ENCODE data around the gene PFN4. TPM values are rescaled to one million over a fixed set of nuclear protein-coding genes. Genes with fewer than 3 reads are reported as not detected.

PFN4 gene
- polyA plus RNA-seq, 1 of the 3 experiments (the other 2 are of a cell fraction): 0.61 TPM

- WGBS (ENCODE audit: low lambda C conversion rate): 41% methylated on average over 2 of the region's 2 CpGs
- Histone ChIP-seq H3K9ac (no peak overlapping the region), H3K27me3 (ENCODE audit: insufficient read depth) (no peaks in the 10 kb centered on the region), H3F3A (replicated peaks; ENCODE audit: insufficient read depth) (peaks cover 6% of the 10 kb centered on the region), H3K4me2 (no peak overlapping the region), H2AFZ (ENCODE audit: low read depth) (no peak overlapping the region), H3K27ac (ENCODE audit: low read depth in 2 of 2, low read length in 1 of 2) (no peak overlapping the region), H3K9me2 (no peaks in the 10 kb centered on the region), H3K79me2 (ENCODE audit: insufficient read depth) (no peaks in the 10 kb centered on the region), H3K36me3 (replicated peaks in 1 of 2; ENCODE audit: control insufficient read depth in 1 of 2, insufficient read depth in 2 of 2, low read length in 1 of 2) (no peaks in the 10 kb centered on the region), H4K20me1 (ENCODE audit: insufficient read depth) (no peaks in the 10 kb centered on the region), H3K9me3 (peaks cover 14% of the 10 kb centered on the region; the same call in 1 of the 2 replicates), H3K4me1 (ENCODE audit: control insufficient read depth in 1 of 2, insufficient read depth in 2 of 2, low read depth in 1 of 2, low read length in 1 of 2) (peaks cover 0 to 11% of the 10 kb centered on the region in 2 experiments; a peak in 2 of 4 replicates), H3K4me3 (ENCODE audit: low read depth in 2 of 2, low read length in 1 of 2) (no peak overlapping the region)
- POLR2A ChIA-PET: no interaction called here
- TF ChIP-seq NRF1 (IDR thresholded peaks at IDR 0.05; ENCODE audit: low read depth, low read length) (no peak), TAF1 (IDR thresholded peaks at IDR 0.05; ENCODE audit: borderline replicate concordance, low read depth, low read length) (no peak), RCOR1 (IDR thresholded peaks at IDR 0.05; ENCODE audit: low read length) (no peak), YY1 (IDR thresholded peaks at IDR 0.05; ENCODE audit: low read depth) (no peak), FOXJ3 (CRISPR knock-in tag; IDR thresholded peaks at IDR 0.05) (no peak)
- CTCF ChIA-PET: interaction anchor here (1.8 to 5.5 kb wide), 2 partner anchors 17 to 22 kb away, joined by 4 to 38 read pairs; partner anchors contain the start of gene TP53I3
- no peak for DNase-seq
Observed at GRCh38 chr2:24105816-24106215, 17.3 kb downstream of the PFN4 start.

GRCh38 chr2:24104906-24105305, 18.2 kb downstream of the PFN4 start:
- Histone ChIP-seq H3F3A (replicated peaks; ENCODE audit: insufficient read depth) (peaks cover 6% of the 10 kb centered on the region), H3K9me2 (no peaks in the 10 kb centered on the region), H3K27me3 (ENCODE audit: insufficient read depth) (no peaks in the 10 kb centered on the region), H4K20me1 (ENCODE audit: insufficient read depth) (no peaks in the 10 kb centered on the region), H3K9me3 (peaks cover 14% of the 10 kb centered on the region; the same call in 1 of the 2 replicates), H3K4me3 (ENCODE audit: low read depth in 2 of 2, low read length in 1 of 2) (no peak overlapping the region), H3K9ac (no peak overlapping the region), H2AFZ (ENCODE audit: low read depth) (no peak overlapping the region), H3K36me3 (replicated peaks in 1 of 2; ENCODE audit: control insufficient read depth in 1 of 2, insufficient read depth in 2 of 2, low read length in 1 of 2) (peaks cover 0 to 3% of the 10 kb centered on the region in 2 experiments), H3K79me2 (ENCODE audit: insufficient read depth) (no peaks in the 10 kb centered on the region), H3K4me2 (no peak overlapping the region), H3K27ac (ENCODE audit: low read depth in 2 of 2, low read length in 1 of 2) (no peak overlapping the region), H3K4me1 (ENCODE audit: control insufficient read depth in 1 of 2, insufficient read depth in 2 of 2, low read depth in 1 of 2, low read length in 1 of 2) (peaks cover 0 to 11% of the 10 kb centered on the region in 2 experiments; a peak in 2 of 4 replicates)
- WGBS (ENCODE audit: low lambda C conversion rate): 71% methylated on average over 4 of the region's 4 CpGs
- no peak for TF ChIP-seq TEAD4 (IDR thresholded peaks at IDR 0.05; ENCODE audit: borderline replicate concordance, insufficient read depth)
- TF ChIP-seq IRF3 (IDR thresholded peaks at IDR 0.05; ENCODE audit: low read depth, low read length): no peak
- TF ChIP-seq, protein P1, sequence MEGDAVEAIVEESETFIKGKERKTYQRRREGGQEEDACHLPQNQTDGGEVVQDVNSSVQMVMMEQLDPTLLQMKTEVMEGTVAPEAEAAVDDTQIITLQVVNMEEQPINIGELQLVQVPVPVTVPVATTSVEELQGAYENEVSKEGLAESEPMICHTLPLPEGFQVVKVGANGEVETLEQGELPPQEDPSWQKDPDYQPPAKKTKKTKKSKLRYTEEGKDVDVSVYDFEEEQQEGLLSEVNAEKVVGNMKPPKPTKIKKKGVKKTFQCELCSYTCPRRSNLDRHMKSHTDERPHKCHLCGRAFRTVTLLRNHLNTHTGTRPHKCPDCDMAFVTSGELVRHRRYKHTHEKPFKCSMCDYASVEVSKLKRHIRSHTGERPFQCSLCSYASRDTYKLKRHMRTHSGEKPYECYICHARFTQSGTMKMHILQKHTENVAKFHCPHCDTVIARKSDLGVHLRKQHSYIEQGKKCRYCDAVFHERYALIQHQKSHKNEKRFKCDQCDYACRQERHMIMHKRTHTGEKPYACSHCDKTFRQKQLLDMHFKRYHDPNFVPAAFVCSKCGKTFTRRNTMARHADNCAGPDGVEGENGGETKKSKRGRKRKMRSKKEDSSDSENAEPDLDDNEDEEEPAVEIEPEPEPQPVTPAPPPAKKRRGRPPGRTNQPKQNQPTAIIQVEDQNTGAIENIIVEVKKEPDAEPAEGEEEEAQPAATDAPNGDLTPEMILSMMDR (IDR thresholded peaks at IDR 0.05): no peak
- no peak for TF ChIP-seq GABPA (IDR thresholded peaks at IDR 0.05; ENCODE audit: low read depth)
- no peak for TF ChIP-seq RXRA (IDR thresholded peaks at IDR 0.05; ENCODE audit: borderline replicate concordance, low read depth)
- TF ChIP-seq NRF1 (IDR thresholded peaks at IDR 0.05; ENCODE audit: low read depth, low read length): no peak
- TF ChIP-seq SMC3 (IDR thresholded peaks at IDR 0.05; ENCODE audit: low read depth, low read length): no peak
- TF ChIP-seq ZBTB33 (IDR thresholded peaks at IDR 0.05; ENCODE audit: borderline replicate concordance, low read depth): no peak
- DNase-seq: no peak
- ChIA-PET CTCF (interaction anchor here (1.8 to 5.5 kb wide), 2 partner anchors 17 to 21 kb away, joined by 4 to 38 read pairs; partner anchors contain the start of gene TP53I3), POLR2A (no interaction called here)

Measured in SK-N-SH (cell line).